ENCODE data around the gene NOXO1.
"Not testable (repeated sequence)": the region's sequence is repeated elsewhere in the genome, so short reads cannot be mapped to it uniquely, and the experiment has no call there.

The NOXO1 gene

GRCh38 chr16:1971796-1972489, 9.3 kb downstream of the NOXO1 start, which contains the start of gene TBL3:
Gene TBL3, plus strand, starts transcription at chr16:1972053. Its CDS starts 112 bp downstream, at chr16:1972165.
- peak within 1 kb of the TSS; percentile 66 to 100 (median 81) for H3K4me3 ChIP-seq
- H3K27ac ChIP-seq = peak within 1 kb of the TSS; percentile 60 to 98 (median 91)

DNA sequence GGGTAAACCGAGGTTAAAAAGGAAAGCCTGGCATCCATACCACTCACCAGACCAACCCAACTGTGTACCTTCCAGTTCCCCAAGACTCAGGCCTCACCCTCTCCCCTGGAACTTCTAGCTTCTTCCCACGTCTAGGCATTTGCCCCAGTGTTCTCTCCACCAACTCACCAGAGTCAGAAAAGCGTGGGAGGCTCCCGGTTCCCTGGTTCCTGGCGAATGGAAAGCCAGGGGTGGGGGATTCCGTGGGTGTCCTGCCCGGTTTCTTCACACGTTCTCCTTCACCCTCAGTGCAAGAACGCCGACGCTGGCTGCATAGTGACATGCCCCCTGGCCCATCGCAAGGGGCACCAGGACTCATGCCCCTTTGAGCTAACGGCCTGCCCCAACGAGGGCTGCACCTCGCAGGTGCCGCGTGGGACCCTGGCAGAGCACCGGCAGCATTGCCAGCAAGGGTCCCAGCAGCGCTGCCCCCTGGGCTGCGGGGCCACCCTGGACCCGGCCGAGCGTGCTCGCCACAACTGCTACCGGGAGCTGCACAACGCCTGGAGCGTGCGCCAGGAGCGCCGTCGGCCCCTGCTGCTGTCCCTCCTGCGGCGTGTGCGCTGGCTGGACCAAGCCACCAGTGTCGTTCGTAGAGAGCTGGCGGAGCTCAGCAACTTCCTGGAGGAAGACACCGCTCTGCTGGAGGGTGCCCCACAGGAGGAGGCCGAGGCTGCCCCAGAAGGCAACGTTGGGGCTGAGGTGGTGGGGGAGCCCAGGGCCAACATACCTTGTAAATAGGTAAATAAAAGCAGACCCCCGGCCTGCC, 12.9 kb downstream of the NOXO1 start:
- Histone ChIP-seq H3K27ac (no peak overlapping the region), H3K4me3 (no peak overlapping the region)

DNA sequence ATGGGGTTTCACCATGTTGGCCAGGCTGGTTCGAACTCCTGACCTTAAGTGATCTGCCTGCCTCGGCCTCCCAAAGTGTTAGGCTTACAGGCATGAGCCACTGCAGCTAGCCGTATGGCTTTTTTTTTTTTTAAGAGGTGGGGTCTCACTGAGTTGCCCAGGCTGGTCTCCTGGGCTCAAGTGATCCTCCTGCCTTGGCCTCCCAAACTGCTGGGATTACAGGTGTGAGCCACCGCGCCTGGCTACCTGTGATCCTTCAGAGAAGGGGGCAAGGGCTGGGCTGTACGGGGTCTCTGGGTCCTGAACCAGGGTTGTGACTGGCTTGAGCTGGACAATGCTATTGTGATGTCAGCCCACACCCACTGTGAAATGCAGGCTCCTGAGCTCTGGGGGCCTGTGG, 14.8 kb downstream of the NOXO1 start, which contains the start of gene RNF151:
Gene RNF151 (plus strand): TSS at position 397 of the 400 bp plus-strand sequence. CDS start 26 bp downstream, outside the sequence.
- Histone ChIP-seq H3K27ac (peak within 1 kb of the TSS in 14 of 21 experiments; percentile 91 to 100 (median 98)), H3K4me3 (peak within 1 kb of the TSS; percentile 67 to 100 (median 91))

GRCh38 chr16:1965396-1966001, 15.8 kb downstream of the NOXO1 start:
- H3K27ac ChIP-seq = peak overlapping the region; percentile 84 to 100 (median 97)

DNA sequence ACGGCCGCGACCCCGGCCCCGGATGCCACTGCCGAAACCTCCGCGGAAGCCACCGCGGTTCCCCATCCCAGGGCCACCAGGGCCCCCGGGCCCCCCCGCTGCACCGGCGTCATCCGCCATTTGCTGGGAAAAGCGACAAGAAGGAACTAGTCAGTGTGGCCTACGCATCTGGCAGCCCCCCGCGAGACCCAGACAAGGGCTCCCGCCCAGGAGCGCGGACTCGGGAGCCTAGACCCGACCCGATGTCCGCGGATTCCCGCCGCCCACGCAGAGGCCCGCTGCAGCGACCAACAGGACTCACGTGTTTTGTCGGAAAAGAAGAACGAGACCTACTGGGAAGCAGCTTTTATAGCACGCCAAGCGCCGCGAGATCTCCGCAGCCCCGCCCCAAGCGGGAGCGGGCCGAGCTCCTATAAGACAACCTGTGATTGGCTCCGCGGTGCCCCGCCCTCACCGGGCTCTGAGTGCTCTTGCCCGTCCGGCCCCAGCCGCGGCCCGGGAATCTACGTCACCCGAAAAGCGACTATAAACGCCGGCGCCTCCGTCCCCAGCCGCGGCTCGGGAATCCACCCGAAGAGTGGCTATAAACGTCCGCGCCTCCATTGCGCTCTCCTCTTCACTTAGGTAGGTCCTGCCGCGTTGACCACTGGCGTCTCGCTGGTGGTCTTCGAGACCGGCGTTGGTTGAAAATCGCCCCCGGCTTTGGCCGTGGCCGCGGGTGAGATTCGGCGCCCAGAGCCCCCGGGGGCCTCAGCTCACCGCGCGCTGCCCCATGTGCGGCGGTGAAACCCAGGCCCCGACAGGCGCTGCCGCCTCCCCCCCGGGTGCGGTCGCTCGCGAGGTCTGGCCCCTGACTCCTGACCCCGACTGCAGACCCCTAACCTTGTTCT, 16.5 kb downstream of the NOXO1 start, which contains the start of gene RPS2:
Gene RPS2 (minus strand): TSS at position 321 of the 890 bp plus-strand sequence. CDS start 201 bp downstream, at position 120.
- peak within 1 kb of the TSS; percentile 67 to 100 (median 91) for H3K4me3 ChIP-seq
- peak within 1 kb of the TSS; percentile 84 to 100 (median 97) for H3K27ac ChIP-seq

More at GRCh38 chr16:1965396-1966001, 15.8 kb downstream of the NOXO1 start:
- peak overlapping the region; percentile 67 to 100 (median 91) for H3K4me3 ChIP-seq

DNA sequence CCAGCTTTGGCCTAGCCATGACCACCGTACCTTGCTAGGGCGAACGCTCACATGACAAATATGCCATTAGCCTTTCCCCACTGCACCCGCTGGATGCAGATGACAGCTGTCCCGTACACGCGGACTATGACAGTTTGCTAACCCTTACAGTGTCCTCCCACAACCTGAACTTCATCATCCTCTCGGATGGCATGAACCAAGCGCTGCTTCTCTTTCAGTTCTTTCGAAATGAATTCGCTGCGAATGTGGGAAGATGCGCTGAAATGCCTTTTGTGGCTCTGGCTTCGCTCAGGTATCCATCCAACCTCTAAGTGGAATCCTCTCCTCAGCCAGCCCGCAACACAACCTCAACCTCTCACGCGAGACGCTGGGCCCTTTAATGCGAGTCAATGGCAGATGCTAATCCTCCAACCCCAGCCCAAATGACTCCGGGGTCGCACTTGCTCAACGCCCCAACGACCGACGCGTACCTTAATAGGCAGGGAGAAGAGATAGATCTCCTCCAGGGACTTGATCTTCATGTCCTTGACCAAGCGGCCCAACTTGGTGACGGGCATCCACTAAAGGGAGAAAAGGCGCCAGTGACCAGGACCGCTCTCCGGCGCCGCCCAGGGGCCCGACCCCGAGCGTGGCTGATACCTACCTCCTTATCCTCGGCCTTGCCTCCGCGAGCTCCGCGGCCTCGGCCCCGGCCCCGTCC, 17.3 kb downstream of the NOXO1 start:
- H3K27ac ChIP-seq = peak overlapping the region; percentile 65 to 100 (median 97)

DNA sequence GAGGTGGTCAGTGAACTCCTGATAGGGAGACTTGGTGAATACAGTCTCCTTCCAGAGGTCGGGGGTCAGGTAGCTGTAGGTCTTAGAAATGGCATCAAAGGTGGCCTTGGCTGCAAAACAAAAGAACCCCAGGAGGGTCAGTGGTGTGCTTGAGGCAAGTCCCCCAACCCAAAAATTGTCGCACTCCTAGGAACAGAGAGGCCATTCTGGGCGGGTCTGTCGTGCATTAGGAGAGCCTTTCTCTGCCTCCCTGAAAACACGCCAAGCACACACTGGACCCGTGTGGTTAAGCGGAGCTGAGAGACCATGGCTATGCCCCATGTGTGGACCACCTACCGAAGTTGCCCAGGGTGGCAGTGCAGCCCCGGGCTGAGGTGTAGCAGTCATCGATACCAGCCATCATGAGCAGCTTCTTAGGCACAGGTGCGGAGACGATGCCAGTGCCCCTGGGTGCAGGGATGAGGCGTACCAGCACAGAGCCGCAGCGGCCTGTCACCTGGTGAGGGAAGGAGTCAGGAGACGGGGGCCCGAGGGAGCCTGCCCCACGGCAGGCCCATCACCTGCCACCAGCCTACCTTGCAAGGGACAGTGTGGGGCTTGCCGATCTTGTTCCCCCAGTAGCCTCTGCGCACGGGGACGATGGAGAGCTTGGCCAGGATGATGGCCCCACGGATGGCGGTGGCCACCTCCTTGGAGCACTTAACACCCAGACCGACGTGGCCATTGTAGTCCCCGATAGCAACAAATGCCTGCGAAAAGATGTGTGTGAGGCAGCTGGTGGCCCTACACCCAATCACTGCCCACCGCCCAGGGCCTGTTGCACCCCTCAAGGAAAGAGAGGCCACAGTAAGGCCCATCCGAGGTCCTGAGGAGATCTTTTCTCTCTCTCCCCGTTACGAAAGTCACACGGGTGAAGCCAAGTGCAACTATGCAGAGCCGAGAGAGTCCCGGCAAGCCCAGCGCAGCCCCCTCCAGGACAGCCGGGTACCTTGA, 18.8 kb downstream of the NOXO1 start:
- peak overlapping the region in 2 of 21 experiments; percentile 36 to 95 for H3K27ac ChIP-seq
- peak overlapping the region in 4 of 7 experiments; percentile 67 to 94 (median 80) for H3K4me3 ChIP-seq

More for the DNA sequence above, 17.3 kb downstream of the NOXO1 start:
- peak overlapping the region; percentile 67 to 100 (median 91) for H3K4me3 ChIP-seq

DNA sequence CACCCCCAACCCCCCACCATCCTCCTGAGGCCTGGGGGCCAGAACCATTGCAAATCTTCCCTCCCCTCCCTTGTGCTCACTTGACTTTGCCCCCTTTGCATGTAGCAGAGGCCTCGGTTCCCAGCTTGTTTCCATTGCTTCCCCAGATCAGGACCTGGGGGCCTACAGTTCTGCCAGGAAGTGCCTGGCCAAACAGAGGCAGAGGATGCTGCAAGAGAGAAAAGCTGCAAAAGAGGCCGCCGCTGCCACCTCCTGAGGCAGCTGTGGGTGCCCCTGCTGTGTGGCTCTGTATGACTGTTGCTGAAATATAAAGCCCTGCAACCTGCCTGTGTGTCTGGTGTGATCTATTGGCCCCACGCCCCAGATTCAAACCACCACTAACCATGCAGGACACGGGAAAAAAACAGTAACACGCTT, 19.6 kb downstream of the NOXO1 start:
- Histone ChIP-seq H3K4me3 (no peak overlapping the region), H3K27ac (peak overlapping the region in 5 of 21 experiments; percentile 5 to 95 (median 87))

DNA sequence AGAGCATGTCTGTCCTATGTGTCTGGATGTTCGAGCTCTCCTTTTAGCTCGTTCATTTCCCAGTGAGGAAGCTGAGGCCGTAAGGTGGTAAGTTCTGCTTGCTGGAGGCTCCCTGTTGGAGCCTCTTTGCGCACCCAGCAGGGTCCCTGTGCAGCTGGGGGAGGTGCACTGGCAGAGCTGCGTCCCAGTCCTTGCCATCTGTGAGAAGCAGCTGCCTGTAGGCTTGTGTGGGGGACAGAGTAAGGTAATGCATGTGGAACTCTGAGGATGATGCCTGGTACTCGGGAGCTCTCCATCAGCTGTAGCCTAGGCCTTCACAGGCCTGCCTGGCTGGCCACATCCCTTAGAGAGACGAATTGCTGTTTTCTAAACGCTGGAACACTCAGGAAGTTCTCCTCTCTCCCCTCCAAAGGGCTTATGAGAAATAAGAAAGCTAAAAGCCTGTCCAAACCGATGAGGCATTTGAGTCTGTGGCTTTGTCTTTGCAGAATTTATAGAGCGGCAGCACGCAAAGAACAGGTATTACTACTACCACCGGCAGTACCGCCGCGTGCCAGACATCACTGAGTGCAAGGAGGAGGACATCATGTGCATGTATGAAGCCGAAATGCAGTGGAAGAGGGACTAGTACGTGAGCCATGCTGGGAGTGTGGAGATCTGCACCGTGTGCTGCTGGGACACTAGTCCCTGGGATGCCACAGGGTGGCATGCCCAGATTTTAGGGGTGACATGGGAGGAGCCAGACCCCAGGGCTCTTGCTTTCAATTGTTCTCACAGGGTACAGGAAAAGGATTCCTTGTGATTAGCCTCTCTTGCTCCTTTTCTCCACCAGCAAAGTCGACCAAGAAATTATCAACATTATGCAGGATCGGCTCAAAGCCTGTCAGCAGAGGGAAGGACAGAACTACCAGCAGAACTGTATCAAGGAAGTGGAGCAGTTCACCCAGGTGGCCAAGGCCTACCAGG, 20.3 kb downstream of the NOXO1 start:
- Histone ChIP-seq H3K4me3 (peak overlapping the region in 5 of 7 experiments; percentile 50 to 91 (median 69)), H3K27ac (peak overlapping the region in 12 of 21 experiments; percentile 14 to 96 (median 90))

- Histone ChIP-seq H3K4me3 (peak within 1 kb of the TSS; percentile 50 to 91 (median 69)), H3K27ac (peak within 1 kb of the TSS; percentile 44 to 96 (median 89))
Observed at GRCh38 chr16:1959269-1960039, 21.8 kb downstream of the NOXO1 start, which contains the start of gene NDUFB10. Gene NDUFB10, plus strand, starts transcription at chr16:1959538. Its CDS starts 87 bp downstream, at chr16:1959625.

GRCh38 chr16:1958715-1959268, 22.5 kb downstream of the NOXO1 start:
- H3K27ac ChIP-seq = peak overlapping the region in 16 of 21 experiments; percentile 81 to 96 (median 92)
- H3K4me3 ChIP-seq = peak overlapping the region; percentile 50 to 91 (median 69)

DNA sequence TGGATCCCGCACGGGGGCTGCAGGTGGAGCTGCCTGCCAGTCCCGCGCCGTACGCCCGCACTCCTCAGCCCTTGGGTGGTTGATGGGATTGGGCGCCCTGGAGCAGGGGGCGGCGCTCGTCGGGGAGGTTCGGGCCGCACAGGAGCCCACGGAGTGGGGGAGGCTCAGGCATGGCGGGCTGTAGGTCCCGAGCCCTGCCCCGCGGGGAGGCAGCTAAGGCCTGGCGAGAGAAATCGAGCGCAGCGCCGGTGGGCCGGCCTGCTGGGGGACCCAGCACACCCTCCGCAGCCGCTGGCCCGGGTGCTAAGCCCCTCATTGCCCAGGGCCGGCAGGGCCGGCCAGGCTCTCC, 23.2 kb downstream of the NOXO1 start:
- not testable (repeated sequence) for H3K4me3 ChIP-seq, H3K27ac ChIP-seq

GRCh38 chr16:1957434-1958142, 23.7 kb downstream of the NOXO1 start:
- H3K4me3 ChIP-seq, H3K27ac ChIP-seq: not testable (repeated sequence)

GRCh38 chr16:1953734-1954133, 27.5 kb downstream of the NOXO1 start:
- H3K4me3 ChIP-seq = no peak overlapping the region
- no peak overlapping the region for H3K27ac ChIP-seq

Data from skin epidermis (tissue), 12 donors.